A549 (cell line): ENCODE data around the gene B3GNT7.

ENCODE experiments used
- POLR2A ChIP-seq: IDR thresholded peaks from 2 replicates; pipeline ENCODE4 v1.6.1; 2012; ENCODE audit warnings: mild to moderate bottlenecking, low read length
- SMC3 ChIP-seq: fragments of >200 bp; sonication (Bioruptor Twin); formaldehyde crosslinking; IDR thresholded peaks from 3 replicates; pipeline ENCODE4 v1.6.1; 2018; ENCODE audit warnings: inconsistent platforms
- SREBF2 ChIP-seq: fragments of 450-650 bp; IDR thresholded peaks from 2 replicates; pipeline ENCODE4 v1.6.1; 2014; ENCODE audit warnings: mild to moderate bottlenecking, moderate library complexity
- ZC3H11A ChIP-seq: fragments of 450-650 bp; IDR thresholded peaks from 2 replicates; pipeline ENCODE4 v1.6.1; 2014; ENCODE audit warnings: antibody characterized with exemption, mild to moderate bottlenecking

DNA sequence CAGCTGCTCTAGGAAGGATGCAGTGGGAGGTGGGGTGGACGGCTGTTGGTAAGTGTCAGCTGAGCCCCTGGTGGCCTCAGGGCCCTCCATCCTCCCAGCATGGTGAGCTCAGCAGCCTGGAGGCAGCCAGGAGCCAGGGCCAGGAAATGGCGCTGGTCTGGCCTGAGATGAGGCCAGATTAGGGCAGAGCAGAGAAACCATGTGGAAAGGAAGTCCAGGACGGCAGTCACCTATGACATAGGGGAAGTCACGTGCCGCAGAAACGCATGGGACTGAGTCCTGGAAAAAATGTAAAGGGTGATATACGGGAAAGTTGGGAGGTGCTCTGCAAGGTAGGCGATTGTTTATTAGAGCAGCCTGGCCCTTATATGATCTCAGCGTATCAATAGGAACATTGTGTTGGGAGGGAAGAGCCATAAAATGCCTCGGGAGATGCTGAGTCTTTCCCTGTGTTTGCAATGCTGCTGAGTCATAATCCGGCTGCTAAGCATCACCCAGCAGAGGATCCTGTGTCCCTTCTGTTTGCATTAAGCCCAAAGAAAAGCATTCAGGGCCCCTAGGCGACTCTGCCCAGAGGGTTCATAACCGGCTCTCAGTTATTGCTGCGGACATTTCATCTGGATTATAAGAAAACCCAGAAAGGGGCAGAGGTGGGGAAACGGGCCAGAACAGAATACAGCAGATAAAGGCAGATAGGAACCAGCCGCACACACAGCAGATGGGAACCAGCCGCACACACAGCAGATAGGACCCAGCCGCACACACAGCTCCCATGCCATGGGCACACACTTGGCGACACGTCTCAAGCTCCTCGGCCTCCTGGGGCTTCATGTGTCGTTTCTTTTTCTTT, 30.3 kb upstream of the B3GNT7 start:
- no peak; the same call in 1 of the 2 replicates for TF ChIP-seq SREBF2
- no peak for TF ChIP-seq ZC3H11A
- TF ChIP-seq SMC3 = no peak
- TF ChIP-seq POLR2A = no peak
